Stimulated activated CD8-positive, alpha-beta memory T cell treated with anti-CD3 and anti-CD28 coated beads, Interleukin-7, amount 100 ng/mL, for 1 hour (primary cell): ENCODE results near the gene CLDN25.

ENCODE experiments used
- DNase-seq, 2 donors: peaks; one replicate each; pipeline ENCODE4 v3.0.0-alpha.2; 2020; ENCODE audit warnings: low read depth in 2 of 2

Gene CLDN25

GRCh38 chr11:113808931-113809330 lies 29.3 kb downstream of the CLDN25 start:
- no peak for DNase-seq

GRCh38 chr11:113814181-113814580 lies 34.6 kb downstream of the CLDN25 start:
- DNase-seq: no peak

- no peak for DNase-seq
Observed at GRCh38 chr11:113817162-113817561, 37.6 kb downstream of the CLDN25 start.

DNA sequence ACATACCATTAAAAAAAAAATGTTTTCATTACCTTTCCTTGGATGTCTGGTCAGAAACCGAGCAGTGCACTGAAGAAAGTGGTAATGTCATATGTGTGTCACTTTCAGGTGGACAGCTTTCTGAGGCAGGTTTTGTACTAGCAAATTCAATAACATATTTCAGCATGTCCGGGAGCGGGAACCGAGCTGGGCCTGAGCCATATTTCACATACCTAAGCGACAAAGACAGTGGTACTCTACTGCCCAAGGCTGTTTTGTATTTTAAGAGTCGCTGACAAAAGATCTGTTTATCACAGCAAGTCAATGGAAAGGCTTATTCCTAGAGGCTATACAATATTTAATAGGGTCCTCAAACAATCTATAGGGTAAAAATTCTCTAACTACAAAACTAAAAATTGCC lies 38.0 kb downstream of the CLDN25 start:
- no peak for DNase-seq

GRCh38 chr11:113818426-113818825 lies 38.8 kb downstream of the CLDN25 start:
- DNase-seq: no peak

DNA sequence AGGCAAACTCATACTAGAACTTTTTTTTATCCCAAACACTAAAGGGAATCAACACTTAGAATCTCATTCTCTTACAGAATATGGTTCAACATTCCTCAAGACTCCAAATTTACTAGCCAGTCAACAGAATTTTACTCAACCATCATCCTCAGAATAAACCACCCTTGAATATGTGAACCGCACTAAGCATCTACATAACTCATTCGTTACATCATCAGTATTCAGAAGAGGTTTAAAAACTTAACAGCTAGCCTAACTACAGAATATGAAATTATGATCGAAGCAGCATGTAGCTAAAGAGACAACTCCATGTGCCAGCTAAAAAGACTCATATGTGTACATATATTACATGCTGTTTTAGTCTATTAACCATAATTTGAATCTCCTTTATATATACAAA lies 47.9 kb downstream of the CLDN25 start:
- no peak for DNase-seq

- DNase-seq: no peak
Observed at GRCh38 chr11:113828191-113828590, 48.6 kb downstream of the CLDN25 start.

GRCh38 chr11:113829751-113830150 lies 50.2 kb downstream of the CLDN25 start:
- DNase-seq: no peak
